B cell (primary cell): ENCODE measurements around the gene TTYH1.
"Not testable (repeated sequence)": the region's sequence is repeated elsewhere in the genome, so short reads cannot be mapped to it uniquely, and the experiment has no call there.

ENCODE experiments used
- CTCF ChIP-seq: fragments of 200-600 bp; IDR thresholded peaks from one replicate; pipeline ENCODE4 v1.8.0; 2022; ENCODE audit warnings: antibody characterized with exemption, mild to moderate bottlenecking
- EZH2 ChIP-seq: IDR thresholded peaks from 2 replicates; pipeline ENCODE4 v1.6.1; 2012; ENCODE audit warnings: borderline replicate concordance, low read depth, mild to moderate bottlenecking, moderate library complexity, low read length; ENCODE audit not compliant: insufficient read depth, poor library complexity, severe bottlenecking

GRCh38 chr19:54371453-54371852 is 43.8 kb upstream of the TTYH1 start:
- not testable (repeated sequence) for TF ChIP-seq CTCF, EZH2
